ENCODE measurements around the gene CASP8. TPM values are rescaled to one million over a fixed set of nuclear protein-coding genes. Genes with fewer than 3 reads are reported as not detected.

CASP8 gene
- total and polyA plus RNA-seq, 2 experiments from 2014 or later: 17.1 to 24.4 TPM

GRCh38 chr2:201276511-201276910 lies 16.2 kb downstream of the CASP8 start:
- no peaks in the 10 kb centered on the region for H3K79me2 ChIP-seq
- no peaks in the 10 kb centered on the region for H3K4me1 ChIP-seq (ENCODE audit: insufficient read depth)
- 93% methylated on average over 6 of the region's 6 CpGs for WGBS (ENCODE audit: low lambda C conversion rate, missing lambda C conversion rate)
- TF ChIP-seq EZH2 (IDR thresholded peaks at IDR 0.05; ENCODE audit: borderline replicate concordance): no peak
- no peak for TF ChIP-seq EZH2phosphoT487 (IDR thresholded peaks at IDR 0.05; ENCODE audit: low read depth, severe bottlenecking, unreplicated experiment)
- no peak for TF ChIP-seq CTCF (IDR thresholded peaks at IDR 0.05; ENCODE audit: poor library complexity)
- no peaks in the 10 kb centered on the region for H4K20me1 ChIP-seq (ENCODE audit: insufficient read depth, poor library complexity, severe bottlenecking)
- no peak overlapping the region for H3K4me2 ChIP-seq
- no peaks in the 10 kb centered on the region for H3K9me3 ChIP-seq (ENCODE audit: low read depth)
- no peak for DNase-seq (ENCODE audit: low spot score)
- H3K27me3 ChIP-seq: no peaks in the 10 kb centered on the region
- H3K27ac ChIP-seq: no peak overlapping the region
- no peak overlapping the region for H3K4me3 ChIP-seq
- H3K9me2 ChIP-seq (replicated peaks; ENCODE audit: insufficient read depth): no peaks in the 10 kb centered on the region
- no peak overlapping the region for H2AFZ ChIP-seq
- no peaks in the 10 kb centered on the region for H3K36me3 ChIP-seq (replicated peaks; ENCODE audit: insufficient read depth, low read depth)

- no peaks in the 10 kb centered on the region for H3K9me2 ChIP-seq (replicated peaks; ENCODE audit: insufficient read depth)
- H3K9me3 ChIP-seq (ENCODE audit: low read depth): no peaks in the 10 kb centered on the region
- no peak overlapping the region for H3K27ac ChIP-seq
- H3K4me2 ChIP-seq: no peak overlapping the region
- no peaks in the 10 kb centered on the region for H3K4me1 ChIP-seq (ENCODE audit: insufficient read depth)
- no peaks in the 10 kb centered on the region for H4K20me1 ChIP-seq (ENCODE audit: insufficient read depth, poor library complexity, severe bottlenecking)
- DNase-seq (ENCODE audit: low spot score): no peak
- H3K79me2 ChIP-seq: no peaks in the 10 kb centered on the region
- H2AFZ ChIP-seq: no peak overlapping the region
- no peaks in the 10 kb centered on the region for H3K27me3 ChIP-seq
- 91% methylated on average over 1 of the region's 1 CpG for WGBS (ENCODE audit: low lambda C conversion rate, missing lambda C conversion rate)
- H3K4me3 ChIP-seq: no peak overlapping the region
- H3K36me3 ChIP-seq (replicated peaks; ENCODE audit: insufficient read depth, low read depth): no peaks in the 10 kb centered on the region
- TF ChIP-seq CTCF (IDR thresholded peaks at IDR 0.05; ENCODE audit: poor library complexity) (no peak), EZH2phosphoT487 (IDR thresholded peaks at IDR 0.05; ENCODE audit: low read depth, severe bottlenecking, unreplicated experiment) (no peak), EZH2 (IDR thresholded peaks at IDR 0.05; ENCODE audit: borderline replicate concordance) (no peak)
Observed at GRCh38 chr2:201279079-201279478, 18.7 kb downstream of the CASP8 start.

- Histone ChIP-seq H3K9me3 (ENCODE audit: low read depth) (no peaks in the 10 kb centered on the region), H3K4me3 (no peak overlapping the region), H3K4me1 (ENCODE audit: insufficient read depth) (no peaks in the 10 kb centered on the region), H3K27me3 (no peaks in the 10 kb centered on the region), H3K4me2 (no peak overlapping the region), H3K36me3 (replicated peaks; ENCODE audit: insufficient read depth, low read depth) (no peaks in the 10 kb centered on the region), H2AFZ (no peak overlapping the region), H3K79me2 (no peaks in the 10 kb centered on the region), H4K20me1 (ENCODE audit: insufficient read depth, poor library complexity, severe bottlenecking) (no peaks in the 10 kb centered on the region), H3K9me2 (replicated peaks; ENCODE audit: insufficient read depth) (no peaks in the 10 kb centered on the region), H3K27ac (no peak overlapping the region)
- DNase-seq (ENCODE audit: low spot score): no peak
- TF ChIP-seq EZH2 (IDR thresholded peaks at IDR 0.05; ENCODE audit: borderline replicate concordance): no peak
- no peak for TF ChIP-seq EZH2phosphoT487 (IDR thresholded peaks at IDR 0.05; ENCODE audit: low read depth, severe bottlenecking, unreplicated experiment)
- no peak for TF ChIP-seq CTCF (IDR thresholded peaks at IDR 0.05; ENCODE audit: poor library complexity)
- 99% methylated on average over 3 of the region's 3 CpGs for WGBS (ENCODE audit: low lambda C conversion rate, missing lambda C conversion rate)
Observed at GRCh38 chr2:201280191-201281040, 20.1 kb downstream of the CASP8 start.

Data from hepatocyte (in vitro differentiated cells).